Endothelial cell of umbilical vein (primary cell): ENCODE results near the gene RAD51B. TPM values are rescaled to one million over a fixed set of nuclear protein-coding genes. Genes with fewer than 3 reads are reported as not detected.

Experiments used
- BruUV-seq: library from RNA; stranded (reverse); fragments of 400-500 nt; replicated peaks from 2 replicates; lab custom pipeline; 2021; lab: Mats Ljungman, UMichigan
- CTCF ChIA-PET: fragments of 300-600, 350-600 bp; sonication (Branson Sonifier 250); formaldehyde crosslinking; loops from one replicate; lab custom pipeline; 2021; ENCODE audit warnings: antibody characterized with exemption, inconsistent platforms; lab: Charles Lee
- POLR2A ChIA-PET: fragments of 300-600, 350-600 bp; sonication (Branson Sonifier 250); formaldehyde crosslinking; loops from one replicate; lab custom pipeline; 2021; ENCODE audit warnings: antibody characterized with exemption, inconsistent platforms; lab: Charles Lee
- DNase-seq: peaks from one replicate; pipeline ENCODE4 v3.0.0-alpha.2; 2011; ENCODE audit warnings: low read depth, low spot score
- FAIRE-seq: peaks from 2 replicates; lab custom pipeline; 2011; peaks lifted over from hg19 to GRCh38; lab: Jason Lieb, UNC
- H2AFZ ChIP-seq: 2 replicates; pipeline ENCODE4 v1.6.0; 2012; ENCODE audit warnings: low read depth, low read length, control low read depth, inconsistent platforms
- H3K27ac ChIP-seq: 2 replicates; pipeline ENCODE4 v1.5.1; 2011; ENCODE audit warnings: low read depth, mild to moderate bottlenecking, control low read depth, low read length, moderate library complexity; ENCODE audit not compliant: insufficient read depth
- H3K27me3 ChIP-seq, 2 experiments: 2 replicates each; pipeline versions ENCODE4 v1.6.0 to v1.6.1; 2011; ENCODE audit warnings: low read length in 2 of 2, mixed read lengths in 1 of 2; ENCODE audit not compliant: control insufficient read depth in 2 of 2, insufficient read depth in 2 of 2
- H3K36me3 ChIP-seq, 2 experiments: 2 replicates in 1 of 2; 3 replicates in 1 of 2; pipeline ENCODE4 v1.5.1; 2011; ENCODE audit warnings: low read length in 2 of 2, mild to moderate bottlenecking in 1 of 2, moderate library complexity in 1 of 2; ENCODE audit not compliant: control insufficient read depth in 2 of 2, insufficient read depth in 2 of 2; ENCODE audit errors: extremely low read depth in 1 of 2
- H3K4me1 ChIP-seq: 3 replicates; pipeline ENCODE4 v1.5.1; 2011; ENCODE audit warnings: mild to moderate bottlenecking, low read length; ENCODE audit not compliant: control insufficient read depth, insufficient read depth; ENCODE audit errors: extremely low read depth
- H3K4me2 ChIP-seq: 2 replicates; pipeline ENCODE4 v1.6.1; 2011; ENCODE audit warnings: low read length, control low read depth, mixed read lengths; ENCODE audit not compliant: insufficient read depth
- H3K4me3 ChIP-seq, 3 experiments: fragments of 200-600 bp in 1 of 3; sonication (generic), shearing (Covaris generic) in 1 of 3; replicated peaks in 1 of 3; 2 replicates each; pipeline ENCODE4 v1.5.1; 2011 to 2016; ENCODE audit warnings: control low read depth in 3 of 3, low read length in 3 of 3, mild to moderate bottlenecking in 2 of 3, inconsistent platforms in 1 of 3, low read depth in 1 of 3, moderate library complexity in 1 of 3; ENCODE audit not compliant: insufficient read depth in 1 of 3
- H3K79me2 ChIP-seq: 2 replicates; pipeline ENCODE4 v1.6.0; 2012; ENCODE audit warnings: low read length, inconsistent platforms; ENCODE audit not compliant: control insufficient read depth, insufficient read depth
- H3K9ac ChIP-seq: replicated peaks from 2 replicates; pipeline ENCODE3; 2011; ENCODE audit warnings: low read length, control low read depth; ENCODE audit not compliant: insufficient read depth; ENCODE audit errors: extremely low read depth
- H3K9me1 ChIP-seq: replicated peaks from 3 replicates; pipeline ENCODE4 v1.6.0; 2011; ENCODE audit warnings: mild to moderate bottlenecking, low read length; ENCODE audit not compliant: control insufficient read depth, insufficient read depth; ENCODE audit errors: extremely low read depth
- H3K9me3 ChIP-seq: replicated peaks from 2 replicates; pipeline ENCODE4 v1.5.1; 2012; ENCODE audit warnings: low read length, inconsistent platforms; ENCODE audit not compliant: control insufficient read depth, insufficient read depth
- H4K20me1 ChIP-seq: replicated peaks from 2 replicates; pipeline ENCODE3; 2011; ENCODE audit warnings: mild to moderate bottlenecking, low read length; ENCODE audit not compliant: control insufficient read depth, insufficient read depth; ENCODE audit errors: extremely low read depth
- EZH2 ChIP-seq: IDR thresholded peaks from 2 replicates; pipeline ENCODE4 v1.6.1; 2012; ENCODE audit warnings: borderline replicate concordance, low read depth, mild to moderate bottlenecking, moderate library complexity, low read length, inconsistent platforms; ENCODE audit not compliant: severe bottlenecking
- JUN ChIP-seq: IDR thresholded peaks from 2 replicates; pipeline ENCODE4 v1.6.1; 2011; ENCODE audit warnings: borderline replicate concordance, low read depth; ENCODE audit not compliant: insufficient read length, insufficient read depth
- MYC ChIP-seq: IDR thresholded peaks from one replicate; pipeline ENCODE4 v1.6.1; 2011; ENCODE audit warnings: mild to moderate bottlenecking, low read depth, low read length
- POLR2A ChIP-seq: IDR thresholded peaks from 2 replicates; pipeline ENCODE4 v1.6.1; 2012; ENCODE audit warnings: low read depth, mild to moderate bottlenecking, control low read depth, low read length
- POLR2AphosphoS5 ChIP-seq: IDR thresholded peaks from 2 replicates; pipeline ENCODE4 v1.6.1; 2012; ENCODE audit warnings: low read depth, mild to moderate bottlenecking, control low read depth, low read length, moderate library complexity; ENCODE audit not compliant: insufficient read depth
- dilution Hi-C: fragments of 300-500 bp; cut with MboI; formaldehyde crosslinking; loops from one replicate; pipeline ENCODE4 v1.15.0; 2019; ENCODE audit warnings: low sequenced_read_pairs; ENCODE audit not compliant: extremely low pct_ligation_motif_present
- intact Hi-C: fragments of 100-400 bp; cut with micrococcal nuclease; formaldehyde crosslinking; loops from one replicate; pipeline ENCODE4 v1.10.0; 2022
- polyA plus RNA-seq, 4 experiments: library from polyadenylated mRNA; depleted of rRNA in 3 of 4; stranded (reverse) in 3 of 4; unstranded in 1 of 4; fragments of >200 nt; gene quantifications; 2 replicates each; pipeline versions ENCODE4 v1.2.1 to v1.2.3, GENCODE V29; 2011 to 2012; ENCODE audit warnings: missing spikeins in 1 of 4
- total RNA-seq: library from RNA; stranded (reverse); gene quantifications from 2 replicates; pipeline ENCODE4 v1.2.3, GENCODE V29; 2021
- TF ChIP-seq, protein P1 (sequence below), 2 donors: IDR thresholded peaks; 1 replicate in 1 of 2; 2 replicates in 1 of 2; pipeline ENCODE4 v1.5.1; 2011; ENCODE audit warnings: low read length in 2 of 2, mild to moderate bottlenecking in 2 of 2, moderate library complexity in 2 of 2, control low read depth in 1 of 2, inconsistent platforms in 1 of 2, low read depth in 1 of 2; ENCODE audit not compliant: insufficient read depth in 1 of 2; ENCODE audit errors: extremely low read depth in 1 of 2
- TF ChIP-seq, protein P2 (sequence below): IDR thresholded peaks from 2 replicates; pipeline ENCODE4 v1.6.1; 2011; ENCODE audit not compliant: insufficient read depth, insufficient read length

Gene RAD51B
- total and polyA plus RNA-seq, 2 donors (not counting 3 experiments of a cell fraction or from before 2014, with no cell fraction given): 3.9 to 19.0 TPM

GRCh38 chr14:68665792-68666204 lies 846.2 kb downstream of the RAD51B start:
- Histone ChIP-seq H3K36me3 (no peaks in the 10 kb centered on the region), H3K4me3 (no peak overlapping the region), H3K27me3 (no peaks in the 10 kb centered on the region), H2AFZ (peak overlapping the region; percentile 75), H3K79me2 (no peaks in the 10 kb centered on the region), H3K9me3 (no peaks in the 10 kb centered on the region), H3K4me2 (no peak overlapping the region), H3K4me1 (peaks cover 12% of the 10 kb centered on the region), H3K9ac (no peak overlapping the region), H3K9me1 (no peaks in the 10 kb centered on the region), H3K27ac (no peak overlapping the region), H4K20me1 (no peaks in the 10 kb centered on the region)
- DNase-seq: no peak
- no peak for FAIRE-seq
- POLR2A ChIA-PET: no interaction called here
- BruUV-seq: no TSS peak
- CTCF ChIA-PET: interaction anchor here (0.8 to 1.8 kb wide), 7 partner anchors 10 to 207 kb away, joined by 3 to 6 read pairs (median 3); no protein-coding TSS in a partner anchor
- dilution Hi-C loops: no loop called here
- TF ChIP-seq, protein P1, sequence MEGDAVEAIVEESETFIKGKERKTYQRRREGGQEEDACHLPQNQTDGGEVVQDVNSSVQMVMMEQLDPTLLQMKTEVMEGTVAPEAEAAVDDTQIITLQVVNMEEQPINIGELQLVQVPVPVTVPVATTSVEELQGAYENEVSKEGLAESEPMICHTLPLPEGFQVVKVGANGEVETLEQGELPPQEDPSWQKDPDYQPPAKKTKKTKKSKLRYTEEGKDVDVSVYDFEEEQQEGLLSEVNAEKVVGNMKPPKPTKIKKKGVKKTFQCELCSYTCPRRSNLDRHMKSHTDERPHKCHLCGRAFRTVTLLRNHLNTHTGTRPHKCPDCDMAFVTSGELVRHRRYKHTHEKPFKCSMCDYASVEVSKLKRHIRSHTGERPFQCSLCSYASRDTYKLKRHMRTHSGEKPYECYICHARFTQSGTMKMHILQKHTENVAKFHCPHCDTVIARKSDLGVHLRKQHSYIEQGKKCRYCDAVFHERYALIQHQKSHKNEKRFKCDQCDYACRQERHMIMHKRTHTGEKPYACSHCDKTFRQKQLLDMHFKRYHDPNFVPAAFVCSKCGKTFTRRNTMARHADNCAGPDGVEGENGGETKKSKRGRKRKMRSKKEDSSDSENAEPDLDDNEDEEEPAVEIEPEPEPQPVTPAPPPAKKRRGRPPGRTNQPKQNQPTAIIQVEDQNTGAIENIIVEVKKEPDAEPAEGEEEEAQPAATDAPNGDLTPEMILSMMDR (IDR thresholded peaks at IDR 0.05; ENCODE audit: extremely low read depth in 1 of 2, insufficient read depth in 1 of 2, low read depth in 1 of 2, low read length in 2 of 2): no peak
- TF ChIP-seq POLR2A (no peak), EZH2 (no peak), MYC (no peak), JUN (no peak), POLR2AphosphoS5 (no peak)
- TF ChIP-seq, protein P2, sequence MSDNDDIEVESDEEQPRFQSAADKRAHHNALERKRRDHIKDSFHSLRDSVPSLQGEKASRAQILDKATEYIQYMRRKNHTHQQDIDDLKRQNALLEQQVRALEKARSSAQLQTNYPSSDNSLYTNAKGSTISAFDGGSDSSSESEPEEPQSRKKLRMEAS: no peak
- intact Hi-C loops: no loop called here
